Aortic smooth muscle cell (primary cell): ENCODE measurements around the gene RAB11FIP3. TPM values are rescaled to one million over a fixed set of nuclear protein-coding genes. Genes with fewer than 3 reads are reported as not detected.

Experiments
- total RNA-seq: library from RNA; depleted of rRNA; stranded (reverse); fragments of >200 nt; gene quantifications from 2 replicates; pipeline ENCODE4 v1.2.3, GENCODE V29; 2014

The RAB11FIP3 gene, protein sequence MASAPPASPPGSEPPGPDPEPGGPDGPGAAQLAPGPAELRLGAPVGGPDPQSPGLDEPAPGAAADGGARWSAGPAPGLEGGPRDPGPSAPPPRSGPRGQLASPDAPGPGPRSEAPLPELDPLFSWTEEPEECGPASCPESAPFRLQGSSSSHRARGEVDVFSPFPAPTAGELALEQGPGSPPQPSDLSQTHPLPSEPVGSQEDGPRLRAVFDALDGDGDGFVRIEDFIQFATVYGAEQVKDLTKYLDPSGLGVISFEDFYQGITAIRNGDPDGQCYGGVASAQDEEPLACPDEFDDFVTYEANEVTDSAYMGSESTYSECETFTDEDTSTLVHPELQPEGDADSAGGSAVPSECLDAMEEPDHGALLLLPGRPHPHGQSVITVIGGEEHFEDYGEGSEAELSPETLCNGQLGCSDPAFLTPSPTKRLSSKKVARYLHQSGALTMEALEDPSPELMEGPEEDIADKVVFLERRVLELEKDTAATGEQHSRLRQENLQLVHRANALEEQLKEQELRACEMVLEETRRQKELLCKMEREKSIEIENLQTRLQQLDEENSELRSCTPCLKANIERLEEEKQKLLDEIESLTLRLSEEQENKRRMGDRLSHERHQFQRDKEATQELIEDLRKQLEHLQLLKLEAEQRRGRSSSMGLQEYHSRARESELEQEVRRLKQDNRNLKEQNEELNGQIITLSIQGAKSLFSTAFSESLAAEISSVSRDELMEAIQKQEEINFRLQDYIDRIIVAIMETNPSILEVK
- 25.4 and 26.5 TPM in 2 replicates for total RNA-seq

GRCh38 chr16:425082-425718 lies at the start of gene RAB11FIP3:
TSS of gene RAB11FIP3 (plus strand) at chr16:425649. CDS start at chr16:426007, 358 bp downstream.

GRCh38 chr16:381789-382717 lies 43.4 kb upstream of the RAB11FIP3 start, which contains the start of gene PGAP6:
TSS of gene PGAP6 (minus strand) at chr16:381978. CDS start at chr16:381821, 157 bp downstream.

DNA sequence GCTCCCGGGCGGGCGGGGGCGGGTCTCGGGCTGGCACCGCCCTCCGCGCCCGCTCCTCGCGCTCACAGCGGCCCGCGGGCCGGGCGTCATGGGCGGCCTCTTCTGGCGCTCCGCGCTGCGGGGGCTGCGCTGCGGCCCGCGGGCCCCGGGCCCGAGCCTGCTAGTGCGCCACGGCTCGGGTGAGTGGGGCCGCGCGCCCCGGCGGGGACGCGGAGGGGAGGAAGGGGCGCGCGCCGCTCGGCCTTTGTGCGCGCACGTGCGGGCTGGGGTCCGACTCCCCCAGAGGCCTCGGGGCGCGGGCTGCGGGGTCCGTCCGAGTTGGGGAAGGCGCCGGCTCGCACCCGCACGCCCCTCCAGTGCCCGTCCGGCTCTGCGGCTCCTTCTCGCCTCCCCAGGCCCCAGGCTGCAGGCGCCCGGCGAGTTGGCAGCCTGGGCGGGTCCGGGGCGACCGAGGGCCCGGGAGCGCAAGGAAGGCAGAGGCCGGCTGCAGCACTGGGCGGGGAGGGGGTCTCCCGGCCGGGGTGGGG lies 28.3 kb upstream of the RAB11FIP3 start, which contains the start of gene NME4:
TSS of gene NME4 (plus strand) at position 65 of the 527 bp plus-strand sequence. CDS start at position 89, 24 bp downstream.

GRCh38 chr16:401468-402348 lies 23.7 kb upstream of the RAB11FIP3 start, which contains the start of gene DECR2:
TSS of gene DECR2 (plus strand) at chr16:401885. CDS start at chr16:401964, 79 bp downstream.

GRCh38 chr16:527015-527903 lies 101.8 kb downstream of the RAB11FIP3 start, which contains the start of gene CAPN15:
TSS of gene CAPN15 (plus strand) at chr16:527712. CDS start at chr16:546839, 19,127 bp downstream.

DNA sequence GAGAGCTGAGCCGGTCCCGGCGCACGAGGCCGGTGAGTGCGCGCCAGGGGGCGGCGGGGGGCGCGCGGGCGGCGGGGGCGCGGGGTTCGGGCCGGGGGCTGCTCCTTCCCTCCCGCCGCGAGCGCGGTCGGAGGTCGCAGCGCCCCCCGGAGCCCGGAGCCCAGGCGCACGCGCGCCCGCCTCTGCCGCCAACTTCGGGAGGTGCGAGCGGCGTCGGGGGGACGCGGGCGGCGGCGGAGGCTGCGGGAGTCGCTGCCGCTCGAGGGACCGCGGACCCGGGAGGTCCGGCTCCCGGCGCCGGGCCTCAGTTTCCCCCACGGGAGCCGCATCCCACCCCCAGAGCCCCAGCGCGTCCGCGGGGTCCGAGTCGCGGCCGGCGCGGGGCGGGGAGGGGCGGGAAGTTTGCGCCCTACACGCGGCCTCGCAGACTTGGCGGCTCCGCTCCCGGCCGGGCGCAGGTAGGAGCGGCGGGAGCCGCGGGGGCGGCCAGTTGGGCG lies 134.8 kb downstream of the RAB11FIP3 start, which contains the start of gene PRR35:
TSS of gene PRR35 (plus strand) at position 191 of the 497 bp plus-strand sequence. CDS start 2,901 bp downstream, outside the sequence.

DNA sequence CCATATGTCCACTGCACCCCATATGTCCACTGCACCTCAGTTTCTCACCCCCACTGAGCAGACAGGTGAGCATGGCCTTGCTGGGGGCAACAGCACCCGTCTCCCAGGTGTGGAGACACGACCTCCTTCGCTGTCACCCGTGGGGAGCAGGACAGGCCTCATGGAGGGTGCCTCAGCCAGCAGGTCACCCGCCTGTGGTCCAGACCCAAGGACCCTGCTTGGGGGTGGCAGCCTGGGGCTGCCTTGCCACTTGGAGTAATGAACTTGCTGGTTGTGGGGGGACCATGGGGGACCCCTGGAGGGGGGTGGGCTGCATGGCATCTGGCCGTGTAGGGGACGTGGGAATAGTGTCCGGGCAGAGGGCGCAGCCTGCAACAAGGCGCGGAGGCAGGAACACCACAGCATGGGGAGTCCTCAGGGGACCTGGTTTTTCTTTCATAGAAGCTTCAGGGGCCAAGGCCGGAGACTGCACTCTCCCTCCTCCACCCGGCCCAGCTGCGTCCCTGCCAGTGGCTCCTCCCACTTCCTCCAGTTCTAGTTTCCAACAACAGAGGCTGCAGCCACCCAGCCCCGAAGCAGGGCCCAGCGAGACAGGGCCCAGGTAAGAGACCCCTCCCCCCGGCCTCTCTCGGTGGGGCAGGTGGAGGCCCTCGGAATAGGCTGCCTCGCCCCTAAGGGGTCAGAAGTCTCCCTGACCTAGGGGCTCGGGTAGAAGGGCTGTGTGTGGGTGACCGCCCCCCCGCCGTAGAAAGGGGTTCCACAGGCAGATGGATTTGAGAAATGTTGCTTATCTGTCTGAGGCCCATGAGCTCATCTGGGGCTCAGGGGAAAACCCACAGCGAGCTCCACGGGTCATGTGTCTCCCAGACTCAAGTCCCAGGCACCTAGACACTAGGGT lies 141.3 kb downstream of the RAB11FIP3 start, which contains the start of gene NHLRC4:
TSS of gene NHLRC4 (plus strand) at position 531 of the 898 bp plus-strand sequence. CDS start 1,043 bp downstream, outside the sequence.

GRCh38 chr16:569445-570254 lies 144.2 kb downstream of the RAB11FIP3 start, which contains the start of gene PIGQ:
TSS of gene PIGQ (plus strand) at chr16:569968. CDS start at chr16:574075, 4,107 bp downstream.

Other genes starting within 250 kb of the RAB11FIP3 start
- gene HBA1, start 249.0 kb upstream of the RAB11FIP3 start, total RNA-seq, result not detected in 2 replicates
- gene HBQ1, start 245.2 kb upstream of the RAB11FIP3 start, total RNA-seq, result not detected in 2 replicates
- 31.3 and 31.8 TPM in 2 replicates for gene LUC7L, start 196.2 kb upstream of the RAB11FIP3 start, total RNA-seq
- 49.4 and 63.2 TPM in 2 replicates for gene FAM234A, start 190.8 kb upstream of the RAB11FIP3 start, total RNA-seq
- gene RGS11, start 149.7 kb upstream of the RAB11FIP3 start, total RNA-seq, result 2.7 and 5.0 TPM in 2 replicates
- 0.37 and 0.66 TPM in 2 replicates for gene ARHGDIG, start 145.1 kb upstream of the RAB11FIP3 start, total RNA-seq
- 0.79 and 0.93 TPM in 2 replicates for gene PDIA2, start 142.5 kb upstream of the RAB11FIP3 start, total RNA-seq
- gene AXIN1, start 72.9 kb upstream of the RAB11FIP3 start, total RNA-seq, result 14.4 and 16.9 TPM in 2 replicates
- gene MRPL28, start 55.1 kb upstream of the RAB11FIP3 start, total RNA-seq, result 79.5 and 91.3 TPM in 2 replicates
- gene PGAP6, start 43.7 kb upstream of the RAB11FIP3 start, total RNA-seq, result 77.7 and 108 TPM in 2 replicates
- 61.1 and 67.6 TPM in 2 replicates for gene NME4, start 28.4 kb upstream of the RAB11FIP3 start, total RNA-seq
- 8.5 and 10.4 TPM in 2 replicates for gene DECR2, start 23.8 kb upstream of the RAB11FIP3 start, total RNA-seq
- 15.8 and 20.6 TPM in 2 replicates for gene CAPN15, start 102.1 kb downstream of the RAB11FIP3 start, total RNA-seq
- gene PRR35, start 134.7 kb downstream of the RAB11FIP3 start, total RNA-seq, result not detected in 2 replicates
- 1.7 and 2.6 TPM in 2 replicates for gene NHLRC4, start 141.4 kb downstream of the RAB11FIP3 start, total RNA-seq
- gene PIGQ, start 144.3 kb downstream of the RAB11FIP3 start, total RNA-seq, result 22.5 TPM in 2 replicates
- gene RAB40C, start 164.4 kb downstream of the RAB11FIP3 start, total RNA-seq, result 8.3 and 10.0 TPM in 2 replicates
- gene WFIKKN1, start 205.3 kb downstream of the RAB11FIP3 start, total RNA-seq, result 0.12 and 0.13 TPM in 2 replicates
- 77.3 and 88.6 TPM in 2 replicates for gene METTL26, start 210.7 kb downstream of the RAB11FIP3 start, total RNA-seq
- gene MCRIP2, start 216.2 kb downstream of the RAB11FIP3 start, total RNA-seq, result 14.2 and 19.3 TPM in 2 replicates
- 10.4 and 13.2 TPM in 2 replicates for gene WDR90, start 223.7 kb downstream of the RAB11FIP3 start, total RNA-seq
- 27.2 and 32.1 TPM in 2 replicates for gene RHOT2, start 242.5 kb downstream of the RAB11FIP3 start, total RNA-seq